Suprapubic skin (tissue), 4 donors: ENCODE results near the gene FNDC7. TPM values are rescaled to one million over a fixed set of nuclear protein-coding genes. Genes with fewer than 3 reads are reported as not detected.

Experiments
- DNase-seq, 2 donors: peaks; one replicate each; pipeline ENCODE4 v3.0.0-alpha.2; 2019; ENCODE audit warnings: low spot score in 2 of 2
- H3K27ac ChIP-seq: fragments of 200-600 bp; sonication (generic); one replicate; pipeline ENCODE4 v1.5.1; 2019
- H3K27me3 ChIP-seq: fragments of 200-600 bp; sonication (generic); one replicate; pipeline ENCODE4 v1.5.1; 2019
- H3K36me3 ChIP-seq: fragments of 200-600 bp; sonication (generic); one replicate; pipeline ENCODE4 v1.5.1; 2019
- H3K4me1 ChIP-seq: fragments of 200-600 bp; sonication (generic); one replicate; pipeline ENCODE4 v1.5.1; 2019
- H3K4me3 ChIP-seq: fragments of 200-600 bp; sonication (generic); one replicate; pipeline ENCODE4 v1.5.1; 2019; ENCODE audit warnings: mild to moderate bottlenecking
- H3K9me3 ChIP-seq: fragments of 200-600 bp; sonication (generic); one replicate; pipeline ENCODE4 v1.5.1; 2019
- CTCF ChIP-seq, 2 donors: fragments of 200-600 bp in 1 of 2; fragments of 450-650 bp in 1 of 2; sonication (generic) in 1 of 2; IDR thresholded peaks; one replicate each; pipeline ENCODE4 v1.5.1; 2016 to 2019; ENCODE audit warnings: antibody characterized with exemption in 2 of 2, mild to moderate bottlenecking in 1 of 2, moderate library complexity in 1 of 2
- EP300 ChIP-seq: sonication (generic); formaldehyde crosslinking; IDR thresholded peaks from one replicate; pipeline ENCODE4 v1.6.1; 2017; ENCODE audit warnings: antibody characterized with exemption
- POLR2A ChIP-seq, 2 donors: fragments of 450-650 bp; IDR thresholded peaks; one replicate each; pipeline ENCODE4 v1.6.1; 2017; ENCODE audit warnings: antibody characterized with exemption in 2 of 2, mild to moderate bottlenecking in 2 of 2, moderate library complexity in 2 of 2
- POLR2AphosphoS5 ChIP-seq, 3 donors: sonication (generic); formaldehyde crosslinking; IDR thresholded peaks; one replicate each; pipeline ENCODE4 v1.6.1; 2017; ENCODE audit warnings: antibody characterized with exemption in 3 of 3
- WGBS: methylation state at CpG from one replicate; pipeline ENCODE4 v1.1.5; 2018; 5-methylcytosine and 5-hydroxymethylcytosine counted together
- total RNA-seq, 4 donors: library from RNA; depleted of rRNA; stranded (reverse); fragments of >200 nt; gene quantifications; one replicate each; pipeline ENCODE4 v1.1.0, GENCODE V29; 2016

Gene FNDC7
- total RNA-seq, 4 donors from 2014 or later, result 0.24 TPM; not detected in 3

GRCh38 chr1:108746382-108747170, 33.9 kb downstream of the FNDC7 start, which contains the start of gene STXBP3:
TSS of gene STXBP3 (plus strand) at chr1:108746674. CDS start at chr1:108746738, 64 bp downstream.
- H3K4me1 ChIP-seq, result peaks cover 19% of the 10 kb centered on the region
- TF ChIP-seq POLR2A (IDR thresholded peaks at IDR 0.05), result peak; percentile 86 to 92
- TF ChIP-seq POLR2AphosphoS5 (IDR thresholded peaks at IDR 0.05), result peak in 2 of 3 donors; percentile 78 to 81
- no peak for TF ChIP-seq EP300
- peak; percentile 88 to 98 for TF ChIP-seq CTCF (IDR thresholded peaks at IDR 0.05)
- H3K9me3 ChIP-seq, result no peaks in the 10 kb centered on the region
- peak; percentile 99 to 100 for DNase-seq
- H3K27ac ChIP-seq, result peak within 1 kb of the TSS; percentile 98
- no peaks in the 10 kb centered on the region for H3K36me3 ChIP-seq
- peak within 1 kb of the TSS; percentile 85 for H3K4me3 ChIP-seq
- under 1% methylated on average over 18 of the region's 75 CpGs for WGBS
- H3K27me3 ChIP-seq, result no peaks in the 10 kb centered on the region

GRCh38 chr1:108747171-108747850, 34.6 kb downstream of the FNDC7 start:
- H3K27ac ChIP-seq, result peak overlapping the region; percentile 98
- H3K27me3 ChIP-seq, result no peaks in the 10 kb centered on the region
- DNase-seq, result peak; percentile 89 to 93
- TF ChIP-seq POLR2A (IDR thresholded peaks at IDR 0.05) (peak in 1 of 2 donors; percentile 55), CTCF (IDR thresholded peaks at IDR 0.05) (no peak), POLR2AphosphoS5 (IDR thresholded peaks at IDR 0.05) (peak in 1 of 3 donors; percentile 17), EP300 (no peak)
- no peaks in the 10 kb centered on the region for H3K9me3 ChIP-seq
- no peaks in the 10 kb centered on the region for H3K36me3 ChIP-seq
- under 1% methylated on average over 15 of the region's 15 CpGs for WGBS
- H3K4me3 ChIP-seq, result peak overlapping the region; percentile 85
- peaks cover 19% of the 10 kb centered on the region for H3K4me1 ChIP-seq

DNA sequence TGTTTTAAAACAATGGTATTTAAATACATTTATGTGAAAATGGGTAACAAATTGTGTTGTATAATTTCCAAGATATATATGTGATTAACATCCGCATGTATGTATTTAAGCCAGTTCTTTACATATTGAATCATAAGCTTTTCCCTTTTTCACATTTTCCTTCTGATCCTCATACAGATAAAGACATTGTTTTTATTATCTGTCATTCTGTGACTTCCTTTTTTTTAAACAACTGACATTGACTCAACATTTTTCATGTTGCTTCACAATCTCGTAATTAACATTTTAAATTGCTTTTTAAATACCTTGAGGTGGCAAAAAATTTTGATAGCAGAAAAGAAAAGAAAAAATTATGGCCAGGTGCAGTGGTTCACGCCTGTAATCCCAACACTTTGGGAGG, 35.2 kb downstream of the FNDC7 start:
- no peak for DNase-seq
- TF ChIP-seq CTCF (IDR thresholded peaks at IDR 0.05), result no peak
- no peak for TF ChIP-seq POLR2A (IDR thresholded peaks at IDR 0.05)
- no peak for TF ChIP-seq POLR2AphosphoS5 (IDR thresholded peaks at IDR 0.05)
- no peak for TF ChIP-seq EP300
- H3K9me3 ChIP-seq, result no peaks in the 10 kb centered on the region
- peaks cover 2% of the 10 kb centered on the region for H3K36me3 ChIP-seq
- H3K27ac ChIP-seq, result peak overlapping the region; percentile 98
- peak overlapping the region; percentile 85 for H3K4me3 ChIP-seq
- peaks cover 19% of the 10 kb centered on the region for H3K4me1 ChIP-seq
- 69% methylated on average over 3 of the region's 3 CpGs for WGBS
- H3K27me3 ChIP-seq, result no peaks in the 10 kb centered on the region

DNA sequence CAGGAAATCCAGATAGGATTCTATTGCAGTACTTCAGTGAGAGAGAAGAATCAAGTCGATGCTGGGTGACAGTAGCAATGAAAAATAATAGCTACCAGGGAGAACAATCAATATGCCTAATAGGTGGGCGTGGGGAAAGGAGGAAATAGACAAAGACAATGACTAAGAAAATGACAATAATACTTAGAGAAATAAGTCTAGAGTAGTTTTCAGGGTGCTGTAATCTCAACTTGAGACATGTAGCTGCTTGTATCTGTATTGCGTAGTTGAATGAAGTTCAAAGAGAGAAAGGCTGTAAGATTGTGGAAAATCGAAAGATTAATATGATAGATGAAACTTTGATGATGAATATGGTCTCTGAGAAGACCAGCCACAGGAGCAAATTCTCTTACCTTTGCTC, 36.4 kb downstream of the FNDC7 start:
- Histone ChIP-seq H3K27me3 (no peaks in the 10 kb centered on the region), H3K36me3 (peaks cover 8% of the 10 kb centered on the region), H3K27ac (no peak overlapping the region), H3K4me1 (peaks cover 19% of the 10 kb centered on the region), H3K4me3 (no peak overlapping the region), H3K9me3 (no peaks in the 10 kb centered on the region)
- TF ChIP-seq POLR2AphosphoS5 (IDR thresholded peaks at IDR 0.05), result no peak
- TF ChIP-seq POLR2A (IDR thresholded peaks at IDR 0.05), result no peak
- no peak for TF ChIP-seq EP300
- TF ChIP-seq CTCF (IDR thresholded peaks at IDR 0.05), result no peak
- 59% methylated on average over 4 of the region's 4 CpGs for WGBS
- DNase-seq, result no peak
